HG03097 (cell line): Measurements from ENCODE around the gene LRRC37A2.
A peak's percentile ranks its signal among the peaks of the same experiment; 100 is the strongest.
"Not testable (repeated sequence)": the region's sequence is repeated elsewhere in the genome, so short reads cannot be mapped to it uniquely, and the experiment has no call there.

ENCODE experiments used
- ATAC-seq: cut with Tn5 transposase; IDR thresholded peaks from one replicate; pipeline ENCODE4 v1.9.1; 2021; ENCODE audit not compliant: unreplicated experiment, low FRiP score

Gene LRRC37A2

GRCh38 chr17:46512168-46512567 lies at the start of gene LRRC37A2:
TSS of gene LRRC37A2 (plus strand) at chr17:46512468. CDS start at chr17:46512713, 245 bp downstream.
- not testable (repeated sequence) for ATAC-seq

GRCh38 chr17:46467618-46468017 lies 44.6 kb upstream of the LRRC37A2 start:
- ATAC-seq: not testable (repeated sequence)

- ATAC-seq: not testable (repeated sequence)
Observed at GRCh38 chr17:46474489-46474888, 37.8 kb upstream of the LRRC37A2 start.

- ATAC-seq: not testable (repeated sequence)
Observed at GRCh38 chr17:46475583-46475982, 36.7 kb upstream of the LRRC37A2 start.

- not testable (repeated sequence) for ATAC-seq
Observed at GRCh38 chr17:46478823-46479222, 33.4 kb upstream of the LRRC37A2 start.

- ATAC-seq: not testable (repeated sequence)
Observed at GRCh38 chr17:46481310-46481709, 31.0 kb upstream of the LRRC37A2 start.

GRCh38 chr17:46492021-46492420 lies 20.2 kb upstream of the LRRC37A2 start:
- not testable (repeated sequence) for ATAC-seq

GRCh38 chr17:46499437-46500139 lies 12.7 kb upstream of the LRRC37A2 start:
- ATAC-seq: not testable (repeated sequence)

- ATAC-seq: not testable (repeated sequence)
Observed at GRCh38 chr17:46505896-46506295, 6.4 kb upstream of the LRRC37A2 start.

- ATAC-seq: not testable (repeated sequence)
Observed at GRCh38 chr17:46534716-46535115, 22.4 kb downstream of the LRRC37A2 start.

- ATAC-seq: not testable (repeated sequence)
Observed at GRCh38 chr17:46548607-46549006, 36.3 kb downstream of the LRRC37A2 start.

- ATAC-seq: not testable (repeated sequence)
Observed at GRCh38 chr17:46559155-46559554, 46.9 kb downstream of the LRRC37A2 start.

- ATAC-seq: not testable (repeated sequence)
Observed at GRCh38 chr17:46560048-46560447, 47.8 kb downstream of the LRRC37A2 start.

- ATAC-seq: not testable (repeated sequence)
Observed at GRCh38 chr17:46566284-46566683, 54.0 kb downstream of the LRRC37A2 start.

- not testable (repeated sequence) for ATAC-seq
Observed at GRCh38 chr17:46566980-46567379, 54.7 kb downstream of the LRRC37A2 start.

GRCh38 chr17:46571796-46572195 lies 59.5 kb downstream of the LRRC37A2 start:
- ATAC-seq: not testable (repeated sequence)

- peak; percentile 88 for ATAC-seq
Observed at GRCh38 chr17:46579083-46580075, 67.1 kb downstream of the LRRC37A2 start, which contains the start of gene ARL17A. TSS of gene ARL17A (minus strand) at chr17:46579691. CDS start at chr17:46576322, 3,369 bp downstream.

GRCh38 chr17:46580082-46580481 lies 67.8 kb downstream of the LRRC37A2 start:
- ATAC-seq: not testable (repeated sequence)

- ATAC-seq: not testable (repeated sequence)
Observed at GRCh38 chr17:46585444-46585843, 73.2 kb downstream of the LRRC37A2 start.

GRCh38 chr17:46590157-46591146 lies 78.2 kb downstream of the LRRC37A2 start, which contains the start of gene NSF:
TSS of gene NSF (plus strand) at chr17:46590669. CDS start at chr17:46590776, 107 bp downstream.
- ATAC-seq: peak; percentile 76
